Measurements from ENCODE around the gene TRPM6.

GRCh38 chr9:74795081-74795480, 92.6 kb downstream of the TRPM6 start:
- no peak for TF ChIP-seq POLR2A (IDR thresholded peaks at IDR 0.05)
- no peak for TF ChIP-seq CTCF (IDR thresholded peaks at IDR 0.05)

Measured in testis (tissue), 2 donors.